Neural cell (in vitro differentiated cells): ENCODE data around the gene BAX. TPM values are rescaled to one million over a fixed set of nuclear protein-coding genes. Genes with fewer than 3 reads are reported as not detected.

Source experiments
- H2AFZ ChIP-seq: fragments of 200-600, 300-800 bp; sonication (generic), shearing (Covaris generic); 2 replicates; pipeline ENCODE4 v1.6.0; 2014; ENCODE audit warnings: low read depth, mild to moderate bottlenecking, antibody characterized with exemption, low read length, moderate library complexity
- H3F3A ChIP-seq: fragments of 200-600 bp; shearing (Covaris generic); 2 replicates; pipeline ENCODE4 v1.6.1; 2016; ENCODE audit warnings: mild to moderate bottlenecking, moderate library complexity, mixed read lengths, antibody characterized with exemption, low read length; ENCODE audit not compliant: insufficient read depth, poor library complexity, severe bottlenecking
- H3K27ac ChIP-seq: fragments of 200-600, 300-800 bp; sonication (generic), shearing (Covaris generic); 2 replicates; pipeline ENCODE4 v1.5.1; 2014; ENCODE audit warnings: mild to moderate bottlenecking, low read length, moderate library complexity
- H3K27me3 ChIP-seq: fragments of 300-800, 200-600 bp; sonication (generic), shearing (Covaris generic); 2 replicates; pipeline ENCODE4 v1.6.0; 2014; ENCODE audit warnings: mild to moderate bottlenecking, low read depth, low read length, moderate library complexity; ENCODE audit not compliant: insufficient read depth
- H3K36me3 ChIP-seq: fragments of 300-800, 200-600 bp; sonication (generic), shearing (Covaris generic); 2 replicates; pipeline ENCODE4 v1.5.1; 2014; ENCODE audit warnings: mild to moderate bottlenecking, antibody characterized with exemption, low read length, moderate library complexity; ENCODE audit not compliant: insufficient read depth
- H3K4me2 ChIP-seq: fragments of 300-800, 200-600 bp; sonication (generic), shearing (Covaris generic); 2 replicates; pipeline ENCODE4 v1.6.0; 2014; ENCODE audit warnings: mild to moderate bottlenecking, low read length
- H3K4me3 ChIP-seq: fragments of 300-800, 200-600 bp; sonication (generic), shearing (Covaris generic); 2 replicates; pipeline ENCODE4 v1.5.1; 2014; ENCODE audit warnings: mild to moderate bottlenecking, low read length, moderate library complexity
- H3K79me2 ChIP-seq: fragments of 200-600 bp; shearing (Covaris generic); replicated peaks from 2 replicates; pipeline ENCODE4 v1.6.0; 2014; ENCODE audit warnings: mild to moderate bottlenecking, low read length, moderate library complexity; ENCODE audit not compliant: insufficient read depth
- H3K9ac ChIP-seq: fragments of 300-800, 200-600 bp; sonication (generic), shearing (Covaris generic); 2 replicates; pipeline ENCODE4 v1.6.1; 2016; ENCODE audit warnings: mild to moderate bottlenecking, low read length, mixed read lengths
- H3K9me2 ChIP-seq: fragments of 200-600 bp; shearing (Covaris generic); 2 replicates; pipeline ENCODE4 v1.6.1; 2016; ENCODE audit warnings: mild to moderate bottlenecking, low read length, mixed read lengths; ENCODE audit not compliant: insufficient read depth
- H3K9me3 ChIP-seq: fragments of 200-600, 300-800 bp; sonication (generic), shearing (Covaris generic); 2 replicates; pipeline ENCODE4 v1.6.1; 2016; ENCODE audit warnings: mild to moderate bottlenecking, mixed run types, low read length, moderate library complexity, mixed read lengths
- H4K20me1 ChIP-seq: fragments of 200-600 bp; shearing (Covaris generic); 2 replicates; pipeline ENCODE4 v1.6.1; 2016; ENCODE audit warnings: mild to moderate bottlenecking, mixed run types; ENCODE audit not compliant: insufficient read depth
- EP300 ChIP-seq: fragments of 450-650 bp; conservative IDR thresholded peaks from 2 replicates; pipeline ENCODE4 v1.6.1; 2014; ENCODE audit warnings: antibody characterized with exemption, mild to moderate bottlenecking, moderate library complexity; ENCODE audit not compliant: poor library complexity, severe bottlenecking
- EZH2 ChIP-seq: fragments of 200-600, 300-800 bp; shearing (Covaris generic), sonication (generic); IDR thresholded peaks from 2 replicates; pipeline ENCODE4 v1.6.1; 2014; ENCODE audit warnings: antibody characterized with exemption, low read length, borderline replicate concordance, mild to moderate bottlenecking; ENCODE audit not compliant: insufficient read depth, poor library complexity, severe bottlenecking
- MXI1 ChIP-seq: fragments of 450-650 bp; conservative IDR thresholded peaks from 2 replicates; pipeline ENCODE4 v1.6.1; 2014; ENCODE audit warnings: antibody characterized with exemption, mild to moderate bottlenecking; ENCODE audit not compliant: poor library complexity, severe bottlenecking
- RAD21 ChIP-seq: fragments of 450-650 bp; conservative IDR thresholded peaks from 2 replicates; pipeline ENCODE4 v1.6.1; 2014; ENCODE audit warnings: antibody characterized with exemption, mild to moderate bottlenecking, moderate library complexity
- SMC3 ChIP-seq: fragments of 450-650 bp; conservative IDR thresholded peaks from 2 replicates; pipeline ENCODE4 v1.6.1; 2014; ENCODE audit warnings: antibody characterized with exemption, mild to moderate bottlenecking, moderate library complexity; ENCODE audit not compliant: poor library complexity
- TAF1 ChIP-seq: IDR thresholded peaks from 2 replicates; pipeline ENCODE4 v1.6.1; 2012; ENCODE audit warnings: low read depth
- polyA plus RNA-seq: library from polyadenylated mRNA; depleted of rRNA; stranded (reverse); fragments of >200 nt; gene quantifications from 2 replicates; pipeline ENCODE4 v1.2.3, GENCODE V29; 2014
- TF ChIP-seq, protein P1 (sequence below): IDR thresholded peaks from 2 replicates; pipeline ENCODE4 v1.6.1; 2012; ENCODE audit warnings: borderline replicate concordance
- TF ChIP-seq, protein P2 (sequence below): fragments of 450-650 bp; IDR thresholded peaks from 2 replicates; pipeline ENCODE4 v1.5.1; 2014; ENCODE audit warnings: antibody characterized with exemption, mild to moderate bottlenecking, moderate library complexity; ENCODE audit not compliant: poor library complexity, severe bottlenecking

BAX gene
- polyA plus RNA-seq, 1 donor from 2014 or later, result 71.9 TPM

GRCh38 chr19:48970139-48970766, 15.6 kb downstream of the BAX start:
- H2AFZ ChIP-seq, result no peak overlapping the region
- no peaks in the 10 kb centered on the region for H3K9me2 ChIP-seq
- TF ChIP-seq, protein P1, sequence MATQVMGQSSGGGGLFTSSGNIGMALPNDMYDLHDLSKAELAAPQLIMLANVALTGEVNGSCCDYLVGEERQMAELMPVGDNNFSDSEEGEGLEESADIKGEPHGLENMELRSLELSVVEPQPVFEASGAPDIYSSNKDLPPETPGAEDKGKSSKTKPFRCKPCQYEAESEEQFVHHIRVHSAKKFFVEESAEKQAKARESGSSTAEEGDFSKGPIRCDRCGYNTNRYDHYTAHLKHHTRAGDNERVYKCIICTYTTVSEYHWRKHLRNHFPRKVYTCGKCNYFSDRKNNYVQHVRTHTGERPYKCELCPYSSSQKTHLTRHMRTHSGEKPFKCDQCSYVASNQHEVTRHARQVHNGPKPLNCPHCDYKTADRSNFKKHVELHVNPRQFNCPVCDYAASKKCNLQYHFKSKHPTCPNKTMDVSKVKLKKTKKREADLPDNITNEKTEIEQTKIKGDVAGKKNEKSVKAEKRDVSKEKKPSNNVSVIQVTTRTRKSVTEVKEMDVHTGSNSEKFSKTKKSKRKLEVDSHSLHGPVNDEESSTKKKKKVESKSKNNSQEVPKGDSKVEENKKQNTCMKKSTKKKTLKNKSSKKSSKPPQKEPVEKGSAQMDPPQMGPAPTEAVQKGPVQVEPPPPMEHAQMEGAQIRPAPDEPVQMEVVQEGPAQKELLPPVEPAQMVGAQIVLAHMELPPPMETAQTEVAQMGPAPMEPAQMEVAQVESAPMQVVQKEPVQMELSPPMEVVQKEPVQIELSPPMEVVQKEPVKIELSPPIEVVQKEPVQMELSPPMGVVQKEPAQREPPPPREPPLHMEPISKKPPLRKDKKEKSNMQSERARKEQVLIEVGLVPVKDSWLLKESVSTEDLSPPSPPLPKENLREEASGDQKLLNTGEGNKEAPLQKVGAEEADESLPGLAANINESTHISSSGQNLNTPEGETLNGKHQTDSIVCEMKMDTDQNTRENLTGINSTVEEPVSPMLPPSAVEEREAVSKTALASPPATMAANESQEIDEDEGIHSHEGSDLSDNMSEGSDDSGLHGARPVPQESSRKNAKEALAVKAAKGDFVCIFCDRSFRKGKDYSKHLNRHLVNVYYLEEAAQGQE, result no peak
- no peak for TF ChIP-seq MXI1
- no peak overlapping the region for H3K27ac ChIP-seq
- peaks cover 6% of the 10 kb centered on the region for H3K79me2 ChIP-seq
- no peak overlapping the region for H3K9ac ChIP-seq
- H3K4me2 ChIP-seq, result no peak overlapping the region
- H3K4me3 ChIP-seq, result no peak overlapping the region
- no peaks in the 10 kb centered on the region for H4K20me1 ChIP-seq
- peaks cover 5% of the 10 kb centered on the region for H3K36me3 ChIP-seq
- H3K9me3 ChIP-seq, result no peaks in the 10 kb centered on the region
- H3F3A ChIP-seq, result no peaks in the 10 kb centered on the region
- H3K27me3 ChIP-seq, result no peaks in the 10 kb centered on the region

DNA sequence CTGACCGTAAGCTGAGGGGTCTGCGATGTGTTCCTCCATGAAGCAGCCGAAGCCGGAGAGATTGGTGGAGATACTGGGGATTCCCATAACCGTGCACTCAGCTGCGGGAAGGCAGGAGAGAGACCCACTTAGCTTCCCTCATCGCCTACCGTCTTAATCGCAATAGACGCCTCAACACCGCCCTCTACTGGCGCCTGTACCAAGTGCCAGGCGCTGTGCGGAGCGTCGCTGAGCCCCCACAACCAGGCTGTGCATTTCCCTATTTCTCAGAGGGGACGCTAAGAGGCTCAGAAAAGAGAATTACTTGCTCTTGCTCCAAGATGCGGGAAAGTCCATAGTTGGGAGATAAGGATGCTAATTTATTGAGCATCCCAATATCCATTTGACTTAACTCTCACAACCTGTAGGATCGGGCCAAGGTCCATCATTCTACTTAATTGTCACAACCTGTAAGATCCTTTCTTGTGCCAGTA, 16.3 kb downstream of the BAX start:
- H3K36me3 ChIP-seq, result peaks cover 5% of the 10 kb centered on the region
- H3K9ac ChIP-seq, result no peak overlapping the region
- H4K20me1 ChIP-seq, result no peaks in the 10 kb centered on the region
- H3K9me3 ChIP-seq, result no peaks in the 10 kb centered on the region
- H3K4me2 ChIP-seq, result no peak overlapping the region
- TF ChIP-seq EZH2 (no peak), TAF1 (no peak), RAD21 (peak; percentile 79), SMC3 (peak; percentile 80), EP300 (no peak)
- TF ChIP-seq, protein P1, result no peak
- TF ChIP-seq, protein P2, sequence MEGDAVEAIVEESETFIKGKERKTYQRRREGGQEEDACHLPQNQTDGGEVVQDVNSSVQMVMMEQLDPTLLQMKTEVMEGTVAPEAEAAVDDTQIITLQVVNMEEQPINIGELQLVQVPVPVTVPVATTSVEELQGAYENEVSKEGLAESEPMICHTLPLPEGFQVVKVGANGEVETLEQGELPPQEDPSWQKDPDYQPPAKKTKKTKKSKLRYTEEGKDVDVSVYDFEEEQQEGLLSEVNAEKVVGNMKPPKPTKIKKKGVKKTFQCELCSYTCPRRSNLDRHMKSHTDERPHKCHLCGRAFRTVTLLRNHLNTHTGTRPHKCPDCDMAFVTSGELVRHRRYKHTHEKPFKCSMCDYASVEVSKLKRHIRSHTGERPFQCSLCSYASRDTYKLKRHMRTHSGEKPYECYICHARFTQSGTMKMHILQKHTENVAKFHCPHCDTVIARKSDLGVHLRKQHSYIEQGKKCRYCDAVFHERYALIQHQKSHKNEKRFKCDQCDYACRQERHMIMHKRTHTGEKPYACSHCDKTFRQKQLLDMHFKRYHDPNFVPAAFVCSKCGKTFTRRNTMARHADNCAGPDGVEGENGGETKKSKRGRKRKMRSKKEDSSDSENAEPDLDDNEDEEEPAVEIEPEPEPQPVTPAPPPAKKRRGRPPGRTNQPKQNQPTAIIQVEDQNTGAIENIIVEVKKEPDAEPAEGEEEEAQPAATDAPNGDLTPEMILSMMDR, result peak; percentile 83
- H3K27ac ChIP-seq, result no peak overlapping the region
- no peak overlapping the region for H3K4me3 ChIP-seq
- H3K79me2 ChIP-seq, result peaks cover 6% of the 10 kb centered on the region
- no peak overlapping the region for H2AFZ ChIP-seq
- H3K27me3 ChIP-seq, result no peaks in the 10 kb centered on the region
- H3F3A ChIP-seq, result no peaks in the 10 kb centered on the region
- H3K9me2 ChIP-seq, result no peaks in the 10 kb centered on the region
